PC-3 (cell line): ENCODE measurements around the gene GYG1.

Experiments used
- CTCF ChIP-seq: fragments of 300-600 bp; sonication (generic); conservative IDR thresholded peaks from 2 replicates; pipeline ENCODE4 v1.5.1; 2017; ENCODE audit warnings: antibody characterized with exemption, low read depth, mild to moderate bottlenecking, low read length
- EZH2 ChIP-seq: fragments of 300-600 bp; sonication (generic); IDR thresholded peaks from one replicate; pipeline ENCODE4 v1.6.1; 2017; ENCODE audit warnings: antibody characterized with exemption, mild to moderate bottlenecking, low read length; ENCODE audit not compliant: unreplicated experiment
- EZH2phosphoT487 ChIP-seq: fragments of 300-600 bp; sonication (generic); IDR thresholded peaks from 2 replicates; pipeline ENCODE4 v1.6.1; 2018; ENCODE audit warnings: mild to moderate bottlenecking, antibody characterized with exemption, low read length, borderline replicate concordance

GRCh38 chr3:149016669-149017541, 25.6 kb downstream of the GYG1 start:
- no peak for TF ChIP-seq CTCF
- TF ChIP-seq EZH2phosphoT487 = no peak
- TF ChIP-seq EZH2 = no peak
